D721Med (cell line): ENCODE results near the gene ZMAT1.

Experiments
- DNase-seq: peaks from one replicate; pipeline ENCODE4 v3.0.0; 2011; ENCODE audit warnings: low spot score; ENCODE audit not compliant: insufficient read length
- FAIRE-seq: peaks from 2 replicates; lab custom pipeline; 2011; peaks lifted over from hg19 to GRCh38; lab: Jason Lieb, UNC
- TF ChIP-seq, protein P1 (sequence below): IDR thresholded peaks from 2 replicates; pipeline ENCODE4 v1.5.1; 2012; ENCODE audit warnings: mild to moderate bottlenecking, control low read depth; ENCODE audit not compliant: insufficient read depth; ENCODE audit errors: missing control alignments

Gene ZMAT1

DNA sequence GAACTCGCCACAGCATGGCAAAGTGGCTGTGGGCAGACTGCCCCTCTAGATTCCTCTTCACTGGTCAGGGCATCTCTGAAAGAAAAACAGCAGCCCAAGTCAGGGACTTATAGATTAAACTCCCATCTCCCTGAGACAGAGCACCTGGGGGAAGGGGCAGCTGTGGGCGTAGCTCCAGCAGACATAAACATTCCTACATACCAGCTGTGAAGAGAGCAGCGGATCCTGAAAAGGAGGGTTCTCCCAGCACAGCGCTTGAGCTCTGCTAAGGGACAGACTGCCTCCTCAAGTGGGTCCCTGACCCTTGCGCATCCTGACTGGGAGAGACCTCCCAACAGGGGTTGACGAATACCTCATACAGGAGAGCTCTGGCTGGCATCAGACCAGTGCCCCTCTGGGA is 18.8 kb upstream of the ZMAT1 start:
- FAIRE-seq (no peak), DNase-seq (no peak)
- TF ChIP-seq, protein P1, sequence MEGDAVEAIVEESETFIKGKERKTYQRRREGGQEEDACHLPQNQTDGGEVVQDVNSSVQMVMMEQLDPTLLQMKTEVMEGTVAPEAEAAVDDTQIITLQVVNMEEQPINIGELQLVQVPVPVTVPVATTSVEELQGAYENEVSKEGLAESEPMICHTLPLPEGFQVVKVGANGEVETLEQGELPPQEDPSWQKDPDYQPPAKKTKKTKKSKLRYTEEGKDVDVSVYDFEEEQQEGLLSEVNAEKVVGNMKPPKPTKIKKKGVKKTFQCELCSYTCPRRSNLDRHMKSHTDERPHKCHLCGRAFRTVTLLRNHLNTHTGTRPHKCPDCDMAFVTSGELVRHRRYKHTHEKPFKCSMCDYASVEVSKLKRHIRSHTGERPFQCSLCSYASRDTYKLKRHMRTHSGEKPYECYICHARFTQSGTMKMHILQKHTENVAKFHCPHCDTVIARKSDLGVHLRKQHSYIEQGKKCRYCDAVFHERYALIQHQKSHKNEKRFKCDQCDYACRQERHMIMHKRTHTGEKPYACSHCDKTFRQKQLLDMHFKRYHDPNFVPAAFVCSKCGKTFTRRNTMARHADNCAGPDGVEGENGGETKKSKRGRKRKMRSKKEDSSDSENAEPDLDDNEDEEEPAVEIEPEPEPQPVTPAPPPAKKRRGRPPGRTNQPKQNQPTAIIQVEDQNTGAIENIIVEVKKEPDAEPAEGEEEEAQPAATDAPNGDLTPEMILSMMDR = no peak

DNA sequence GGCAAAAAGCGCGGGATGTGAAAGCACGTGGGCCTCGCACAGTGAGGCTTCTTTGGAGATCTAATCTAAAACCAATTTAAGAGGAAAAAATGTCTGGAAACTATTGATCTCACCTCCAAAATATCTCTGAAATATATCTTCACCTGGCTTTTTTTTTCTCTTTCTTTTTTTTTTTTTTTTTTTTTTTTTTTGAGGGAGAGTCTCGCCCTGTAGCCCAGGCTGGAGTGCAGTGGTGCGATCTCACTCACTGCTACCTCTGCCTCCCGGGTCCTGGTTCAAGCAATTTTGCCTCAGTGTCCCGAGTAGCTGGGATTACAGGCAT is 383 bp upstream of the ZMAT1 start:
- no peak for DNase-seq
- FAIRE-seq = no peak
- TF ChIP-seq, protein P1 = no peak

DNA sequence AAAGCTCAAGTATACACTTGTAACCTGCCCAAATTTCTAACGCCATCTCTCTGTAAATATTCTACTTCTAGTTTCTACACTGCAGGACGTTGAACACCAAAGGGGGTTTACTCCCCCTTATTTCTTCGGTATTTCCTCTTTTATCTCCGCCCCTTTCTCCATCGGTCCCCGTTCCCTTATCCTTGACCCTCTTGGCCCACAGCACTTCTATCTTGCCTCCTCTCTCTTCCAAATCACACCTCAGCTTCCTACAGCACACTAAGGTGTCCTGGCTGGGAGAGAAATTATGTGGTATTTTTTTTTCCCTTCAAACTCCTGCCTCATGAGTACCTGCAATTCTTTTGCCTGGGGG is 715 bp downstream of the ZMAT1 start:
- FAIRE-seq = no peak
- no peak for DNase-seq
- TF ChIP-seq, protein P1 = no peak

GRCh38 chrX:101925733-101926132 is 6.1 kb downstream of the ZMAT1 start:
- DNase-seq (no peak), FAIRE-seq (no peak)
- TF ChIP-seq, protein P1 = no peak

DNA sequence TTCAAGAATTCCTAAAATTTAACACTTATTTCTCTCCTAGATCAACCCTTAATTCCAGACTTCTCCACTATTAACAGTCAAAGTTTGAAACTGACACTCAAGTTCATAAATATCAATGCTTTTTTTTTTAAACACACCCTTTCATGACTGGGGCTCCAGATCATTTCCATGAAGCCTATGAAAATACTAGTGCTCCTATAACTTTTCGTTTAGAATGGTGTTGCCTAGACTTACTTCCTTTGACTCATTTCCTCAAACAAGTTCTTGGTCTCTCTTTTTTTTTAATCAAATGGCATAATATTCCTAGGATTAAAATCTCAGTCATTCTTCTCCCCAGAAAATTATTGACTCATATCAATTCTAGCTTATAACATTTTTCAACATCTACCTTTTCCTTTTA is 13.1 kb downstream of the ZMAT1 start:
- TF ChIP-seq, protein P1 = no peak
- DNase-seq = no peak
- no peak for FAIRE-seq

- FAIRE-seq (no peak), DNase-seq (no peak)
- TF ChIP-seq, protein P1 = no peak
Observed at GRCh38 chrX:101906136-101906796, 25.6 kb downstream of the ZMAT1 start.

DNA sequence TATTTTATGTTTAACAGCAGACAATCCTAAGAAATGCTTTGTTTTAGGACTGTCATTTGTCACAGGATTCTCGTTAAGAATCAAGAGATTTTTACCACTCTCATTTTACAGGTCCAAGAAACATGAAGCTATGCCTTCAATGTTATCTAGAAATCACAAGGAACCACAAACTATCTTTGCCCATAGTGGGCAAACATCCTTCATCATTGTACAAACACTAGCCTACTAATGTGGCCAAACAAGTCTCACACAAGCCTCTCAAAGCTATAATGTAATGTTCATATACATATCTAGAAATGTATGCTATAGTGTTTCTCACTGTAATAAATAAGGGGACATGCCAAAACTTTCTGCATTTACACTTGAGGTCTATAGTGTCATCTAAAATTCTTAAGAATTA is 26.8 kb downstream of the ZMAT1 start:
- DNase-seq (no peak), FAIRE-seq (no peak)
- TF ChIP-seq, protein P1 = no peak
